Measurements from ENCODE around the gene NHSL1. TPM values are rescaled to one million over a fixed set of nuclear protein-coding genes. Genes with fewer than 3 reads are reported as not detected.

The NHSL1 gene
- polyA plus RNA-seq, 3 donors: 0.06 to 2.8 (median 0.51) TPM

DNA sequence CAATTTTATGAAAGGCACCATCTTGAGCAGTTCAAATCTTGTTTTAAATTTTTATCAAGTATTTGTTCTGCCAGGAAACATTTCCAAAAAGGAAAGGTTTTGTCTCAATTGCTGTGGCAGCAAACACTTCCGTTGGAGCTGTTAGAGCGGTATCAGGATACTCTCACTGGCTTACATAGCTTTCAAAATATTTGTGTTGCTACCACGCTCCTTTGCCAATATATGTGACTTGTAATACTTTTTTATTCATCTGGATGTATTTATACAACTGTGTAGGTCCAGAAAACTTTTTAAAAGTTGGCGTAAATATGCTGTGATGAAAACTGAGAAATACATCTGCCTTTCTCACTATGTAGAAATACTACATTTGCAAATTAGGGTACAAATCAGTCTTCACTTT is 37.8 kb upstream of the NHSL1 start:
- Histone ChIP-seq H3K36me3 (replicated peaks in 1 of 2; ENCODE audit: control insufficient read depth in 1 of 2, insufficient read depth in 2 of 2, low read length in 2 of 2) (no peaks in the 10 kb centered on the region), H3K27ac (ENCODE audit: low read depth in 1 of 2, low read length in 2 of 2) (no peak overlapping the region), H3K79me2 (ENCODE audit: insufficient read depth, low read length) (no peaks in the 10 kb centered on the region), H2AFZ (ENCODE audit: insufficient read depth, low read depth, low read length, poor library complexity, severe bottlenecking) (no peak overlapping the region), H4K20me1 (ENCODE audit: insufficient read depth, low read length) (no peaks in the 10 kb centered on the region), H3K27me3 (ENCODE audit: control insufficient read depth in 2 of 2, insufficient read depth in 2 of 2, low read length in 2 of 2) (no peaks in the 10 kb centered on the region), H3K9ac (ENCODE audit: insufficient read depth, low read length, poor library complexity, severe bottlenecking) (no peak overlapping the region), H3K9me3 (replicated peaks in 1 of 2; ENCODE audit: control insufficient read depth in 1 of 2, insufficient read depth in 1 of 2, low read length in 2 of 2) (no peaks in the 10 kb centered on the region), H3K4me1 (ENCODE audit: control insufficient read depth in 1 of 2, insufficient read depth in 2 of 2, low read length in 2 of 2) (peaks cover 0 to 7% of the 10 kb centered on the region in 2 donors), H3K4me3 (replicated peaks in 1 of 3; ENCODE audit: low read depth in 2 of 3, low read length in 3 of 3) (no peak overlapping the region), H3K4me2 (replicated peaks; ENCODE audit: extremely low read depth, low read length, poor library complexity, severe bottlenecking) (no peak overlapping the region)
- intact Hi-C loops (cut with micrococcal nuclease): no loop called here
- H3K4me1 Mint-ChIP-seq: peaks cover 12% of the 10 kb centered on the region
- no peaks in the 10 kb centered on the region for H3K36me3 Mint-ChIP-seq
- H3K4me3 Mint-ChIP-seq: no peak overlapping the region
- H3K27me3 Mint-ChIP-seq (ENCODE audit: low read depth in 3 of 3): peaks cover 0 to 3% (median 0%) of the 10 kb centered on the region in 3 donors
- TF ChIP-seq, protein P1, sequence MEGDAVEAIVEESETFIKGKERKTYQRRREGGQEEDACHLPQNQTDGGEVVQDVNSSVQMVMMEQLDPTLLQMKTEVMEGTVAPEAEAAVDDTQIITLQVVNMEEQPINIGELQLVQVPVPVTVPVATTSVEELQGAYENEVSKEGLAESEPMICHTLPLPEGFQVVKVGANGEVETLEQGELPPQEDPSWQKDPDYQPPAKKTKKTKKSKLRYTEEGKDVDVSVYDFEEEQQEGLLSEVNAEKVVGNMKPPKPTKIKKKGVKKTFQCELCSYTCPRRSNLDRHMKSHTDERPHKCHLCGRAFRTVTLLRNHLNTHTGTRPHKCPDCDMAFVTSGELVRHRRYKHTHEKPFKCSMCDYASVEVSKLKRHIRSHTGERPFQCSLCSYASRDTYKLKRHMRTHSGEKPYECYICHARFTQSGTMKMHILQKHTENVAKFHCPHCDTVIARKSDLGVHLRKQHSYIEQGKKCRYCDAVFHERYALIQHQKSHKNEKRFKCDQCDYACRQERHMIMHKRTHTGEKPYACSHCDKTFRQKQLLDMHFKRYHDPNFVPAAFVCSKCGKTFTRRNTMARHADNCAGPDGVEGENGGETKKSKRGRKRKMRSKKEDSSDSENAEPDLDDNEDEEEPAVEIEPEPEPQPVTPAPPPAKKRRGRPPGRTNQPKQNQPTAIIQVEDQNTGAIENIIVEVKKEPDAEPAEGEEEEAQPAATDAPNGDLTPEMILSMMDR (IDR thresholded peaks at IDR 0.05): no peak
- H3K27ac Mint-ChIP-seq: no peak overlapping the region
- no peak for DNase-seq
- WGBS (ENCODE audit: insufficient coverage): no CpG with 5 or more reads among the region's 4 CpGs
- peaks cover 0 to 2% (median 0%) of the 10 kb centered on the region in 7 donors for H3K9me3 Mint-ChIP-seq

DNA sequence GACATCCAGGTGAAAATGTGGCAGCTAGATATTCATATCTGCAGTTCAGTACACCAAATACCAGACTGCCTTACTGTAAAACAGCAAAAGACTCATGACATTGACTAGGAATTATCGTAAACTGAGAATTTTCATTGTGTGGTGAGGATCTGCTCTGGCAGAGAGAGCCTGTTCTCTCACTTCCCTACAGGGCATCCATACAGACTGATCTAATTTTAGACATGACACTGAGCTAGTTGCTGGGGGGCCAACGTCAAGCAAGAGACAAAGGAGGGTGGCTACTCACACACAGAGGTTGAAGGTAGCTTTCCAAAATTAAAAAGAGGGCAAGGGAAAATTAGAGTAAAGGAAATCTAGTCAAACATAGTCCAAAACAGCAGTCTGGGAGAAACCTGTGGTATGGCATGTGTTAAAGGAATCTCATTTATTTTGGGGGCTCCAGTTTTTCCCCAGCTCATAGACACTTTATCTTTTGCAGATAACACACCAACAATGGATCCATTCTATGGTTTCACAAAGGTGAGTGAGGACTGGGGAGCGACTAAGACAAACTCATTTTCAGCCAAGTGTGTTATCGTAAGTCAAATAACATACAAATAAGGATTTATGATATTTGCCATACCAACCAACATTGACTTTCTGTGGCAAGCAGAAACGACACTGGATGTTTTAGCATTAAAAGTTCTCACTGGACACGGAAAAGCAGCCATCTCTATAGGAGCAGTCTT is 36.6 kb upstream of the NHSL1 start:
- H3K9ac ChIP-seq (ENCODE audit: insufficient read depth, low read length, poor library complexity, severe bottlenecking): no peak overlapping the region
- H3K4me2 ChIP-seq (replicated peaks; ENCODE audit: extremely low read depth, low read length, poor library complexity, severe bottlenecking): no peak overlapping the region
- no peak overlapping the region for H3K27ac ChIP-seq (ENCODE audit: low read depth in 1 of 2, low read length in 2 of 2)
- H3K36me3 Mint-ChIP-seq: no peaks in the 10 kb centered on the region
- peaks cover 0 to 3% (median 2%) of the 10 kb centered on the region in 3 donors for H3K27me3 Mint-ChIP-seq (ENCODE audit: low read depth in 3 of 3)
- DNase-seq: no peak
- peaks cover 12% of the 10 kb centered on the region for H3K4me1 Mint-ChIP-seq
- no peak overlapping the region for H3K4me3 Mint-ChIP-seq
- no peaks in the 10 kb centered on the region for H3K79me2 ChIP-seq (ENCODE audit: insufficient read depth, low read length)
- no peaks in the 10 kb centered on the region for H3K36me3 ChIP-seq (replicated peaks in 1 of 2; ENCODE audit: control insufficient read depth in 1 of 2, insufficient read depth in 2 of 2, low read length in 2 of 2)
- intact Hi-C loops (cut with micrococcal nuclease): no loop called here
- H3K9me3 ChIP-seq (replicated peaks in 1 of 2; ENCODE audit: control insufficient read depth in 1 of 2, insufficient read depth in 1 of 2, low read length in 2 of 2): no peaks in the 10 kb centered on the region
- no peaks in the 10 kb centered on the region for H3K27me3 ChIP-seq (ENCODE audit: control insufficient read depth in 2 of 2, insufficient read depth in 2 of 2, low read length in 2 of 2)
- H3K4me1 ChIP-seq (ENCODE audit: control insufficient read depth in 1 of 2, insufficient read depth in 2 of 2, low read length in 2 of 2): peaks cover 0 to 7% of the 10 kb centered on the region in 2 donors
- H2AFZ ChIP-seq (ENCODE audit: insufficient read depth, low read depth, low read length, poor library complexity, severe bottlenecking): no peak overlapping the region
- no CpG with 5 or more reads among the region's 6 CpGs for WGBS (ENCODE audit: insufficient coverage)
- no peak overlapping the region for H3K4me3 ChIP-seq (replicated peaks in 1 of 3; ENCODE audit: low read depth in 2 of 3, low read length in 3 of 3)
- TF ChIP-seq, protein P1 (IDR thresholded peaks at IDR 0.05): no peak
- no peaks in the 10 kb centered on the region for H4K20me1 ChIP-seq (ENCODE audit: insufficient read depth, low read length)
- peaks cover 0 to 2% (median 0%) of the 10 kb centered on the region in 7 donors for H3K9me3 Mint-ChIP-seq
- H3K27ac Mint-ChIP-seq: peak overlapping the region in 1 of 7 donors; percentile 3
